Measurements from ENCODE around the gene RTN3. TPM values are rescaled to one million over a fixed set of nuclear protein-coding genes. Genes with fewer than 3 reads are reported as not detected.

The RTN3 gene
- total RNA-seq = 87.1 and 102 TPM in 2 replicates

GRCh38 chr11:63681321-63682065 lies at the start of gene RTN3:
Gene RTN3, plus strand, starts transcription at chr11:63681500. Its CDS starts 137 bp downstream, at chr11:63681637.

GRCh38 chr11:63671322-63672155 lies 9.8 kb upstream of the RTN3 start, which contains the start of gene ATL3:
Gene ATL3, minus strand, starts transcription at chr11:63671376. Its CDS starts 41 bp downstream, at chr11:63671335.

GRCh38 chr11:63768237-63769041 lies 87.1 kb downstream of the RTN3 start, which contains the start of gene ZFTA:
Gene ZFTA, minus strand, starts transcription at chr11:63768775. Its CDS starts 153 bp downstream, at chr11:63768622.

Small RNAs within 50 kb of the gene (small RNA-seq; reads per million reads assigned to genes)
- gene AP000753.3 (not detected), gene RN7SL596P (not detected)

Other genes with a start within 250 kb of the RTN3 start
- gene PLAAT5, start 190.3 kb upstream of the RTN3 start, total RNA-seq = not detected in 2 replicates
- not detected in 2 replicates for gene LGALS12, start 175.4 kb upstream of the RTN3 start, total RNA-seq
- gene PLAAT4, start 144.7 kb upstream of the RTN3 start, total RNA-seq = 0.96 and 1.6 TPM in 2 replicates
- gene PLAAT2, start 118.1 kb upstream of the RTN3 start, total RNA-seq = not detected in 2 replicates
- 26.1 and 43.1 TPM in 2 replicates for gene PLAAT3, start 67.1 kb upstream of the RTN3 start, total RNA-seq
- gene ATL3, start 10.1 kb upstream of the RTN3 start, total RNA-seq = 143 and 174 TPM in 2 replicates
- 24.7 and 25.2 TPM in 2 replicates for gene ZFTA, start 87.3 kb downstream of the RTN3 start, total RNA-seq
- gene SPINDOC, start 132.0 kb downstream of the RTN3 start, total RNA-seq = 27.4 and 28.8 TPM in 2 replicates
- 23.2 and 25.9 TPM in 2 replicates for gene MARK2, start 157.6 kb downstream of the RTN3 start, total RNA-seq
- 0.29 and 0.98 TPM in 2 replicates for gene RCOR2, start 235.7 kb downstream of the RTN3 start, total RNA-seq

All from vein endothelial cell (primary cell).